Measurements from ENCODE around the gene MID1IP1. TPM values are rescaled to one million over a fixed set of nuclear protein-coding genes. Genes with fewer than 3 reads are reported as not detected.

Gene MID1IP1
- total and polyA plus RNA-seq, 2 of the 8 experiments (the other 6 are each of a cell fraction or from before 2014, with no cell fraction given), result 118 to 128 TPM

- no peak for TF ChIP-seq CTBP2 (IDR thresholded peaks at IDR 0.05; ENCODE audit: borderline replicate concordance, insufficient read depth, insufficient read length, low read length)
- TF ChIP-seq CHD2 (IDR thresholded peaks at IDR 0.05; ENCODE audit: low read length), result no peak
- no peak for TF ChIP-seq JUN (IDR thresholded peaks at IDR 0.05; ENCODE audit: low read depth, low read length)
- TF ChIP-seq CHD1 (IDR thresholded peaks at IDR 0.05; ENCODE audit: low read depth, low read length), result no peak
- no peak for TF ChIP-seq KDM5A (IDR thresholded peaks at IDR 0.05; ENCODE audit: low read length)
- no peak for TF ChIP-seq HDAC2 (IDR thresholded peaks at IDR 0.05; ENCODE audit: borderline replicate concordance in 1 of 2, low read depth in 2 of 2, low read length in 2 of 2)
- TF ChIP-seq RAD21 (IDR thresholded peaks at IDR 0.05 in 1 of 2, conservative IDR thresholded peaks at IDR 0.05 in 1 of 2; ENCODE audit: low read depth in 2 of 2, low read length in 2 of 2), result no peak
Observed at GRCh38 chrX:38848671-38849455, 47.6 kb downstream of the MID1IP1 start (continued).
